ENCODE results near the gene XKR8.
"Not testable (repeated sequence)": the region's sequence is repeated elsewhere in the genome, so short reads cannot be mapped to it uniquely, and the experiment has no call there.

The XKR8 gene

DNA sequence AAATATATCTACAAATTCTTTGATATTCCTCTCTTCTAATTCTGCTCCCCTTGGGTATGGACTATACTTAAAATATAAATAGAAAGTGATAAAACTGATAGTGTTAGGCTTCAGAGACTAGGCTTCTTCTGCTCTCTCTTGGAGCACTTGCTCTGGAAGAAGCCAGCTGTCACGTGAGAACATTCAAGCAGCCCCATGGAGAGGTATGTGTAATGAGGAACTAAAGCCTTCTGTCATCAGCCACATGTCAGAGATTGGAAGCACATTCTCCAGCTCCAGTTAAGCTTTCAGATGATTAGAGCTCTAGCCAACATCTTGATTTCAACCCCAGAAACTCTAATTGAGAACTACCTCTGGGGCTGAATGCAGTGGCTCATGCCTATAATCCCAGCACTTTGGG, 34.3 kb downstream of the XKR8 start:
- DNase-seq: no peak

GRCh38 chr1:27994526-27994925, 34.8 kb downstream of the XKR8 start:
- DNase-seq: not testable (repeated sequence)

GRCh38 chr1:27999055-27999454, 39.3 kb downstream of the XKR8 start:
- DNase-seq: no peak

- no peak for DNase-seq
Observed at GRCh38 chr1:28002600-28002999, 42.8 kb downstream of the XKR8 start.

DNA sequence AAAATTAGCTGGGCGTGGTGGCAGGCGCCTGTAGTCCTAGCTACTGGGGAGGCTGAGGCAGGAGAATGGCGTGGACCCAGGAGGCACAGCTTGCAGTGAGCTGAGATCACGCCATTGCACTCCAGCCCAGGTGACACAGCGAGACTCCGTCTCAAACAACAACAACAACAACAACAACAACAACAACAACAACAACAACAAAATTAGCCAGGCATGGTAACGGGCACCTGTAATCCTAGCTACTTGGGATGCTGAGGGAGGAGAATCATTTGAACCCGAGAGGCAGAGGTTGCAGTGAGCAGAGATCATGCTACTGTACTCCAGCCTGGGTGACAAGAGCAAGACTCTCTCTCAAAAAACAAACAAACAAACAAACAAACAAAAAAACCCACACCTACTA, 43.3 kb downstream of the XKR8 start:
- DNase-seq: not testable (repeated sequence)

- DNase-seq: no peak
Observed at GRCh38 chr1:28010969-28011368, 51.2 kb downstream of the XKR8 start.
